IMR-90 (cell line): ENCODE measurements around the gene PSD2. TPM values are rescaled to one million over a fixed set of nuclear protein-coding genes. Genes with fewer than 3 reads are reported as not detected.

Experiments used
- ATAC-seq: fragments of 200-7000 bp; cut with Tn5 transposase; 2 replicates; pipeline ENCODE4 v1.9.1; 2020; ENCODE audit warnings: low read depth, mild to moderate bottlenecking, moderate library complexity
- BruUV-seq: library from RNA; stranded (reverse); fragments of 400-500 nt; replicated peaks from 2 replicates; lab custom pipeline; 2021; lab: Mats Ljungman, UMichigan
- CTCF ChIA-PET: fragments of 300-600 bp; formaldehyde crosslinking; extraction: SDS; loops from one replicate; lab custom pipeline; 2021; ENCODE audit warnings: antibody characterized with exemption; lab: Yijun Ruan, JAX
- POLR2A ChIA-PET: fragments of 300-600 bp; sonication (Branson Sonifier 250); formaldehyde crosslinking; loops from one replicate; lab custom pipeline; 2022; ENCODE audit warnings: antibody characterized with exemption; ENCODE audit not compliant: unreplicated experiment; lab: Charles Lee
- DNase-seq: peaks from one replicate; pipeline ENCODE4 v3.0.0; 2013
- H2AFZ ChIP-seq: replicated peaks from 2 replicates; pipeline ENCODE3; 2013; ENCODE audit warnings: low read length, mild to moderate bottlenecking; ENCODE audit not compliant: poor library complexity
- H2AK5ac ChIP-seq: 2 replicates; pipeline ENCODE4 v1.6.1; 2013; ENCODE audit warnings: low read depth, low read length, inconsistent platforms
- H2AK9ac ChIP-seq: replicated peaks from 2 replicates; pipeline ENCODE3; 2013; ENCODE audit warnings: mild to moderate bottlenecking, low read depth, low read length, moderate library complexity; ENCODE audit not compliant: poor library complexity
- H2BK120ac ChIP-seq: 2 replicates; pipeline ENCODE4 v1.6.1; 2013; ENCODE audit warnings: low read depth, low read length, inconsistent platforms
- H2BK15ac ChIP-seq: 3 replicates; pipeline ENCODE4 v1.6.1; 2013; ENCODE audit warnings: low read depth, low read length, inconsistent platforms
- H2BK20ac ChIP-seq: 2 replicates; pipeline ENCODE4 v1.6.1; 2013; ENCODE audit warnings: low read depth, mild to moderate bottlenecking, inconsistent platforms, low read length, moderate library complexity
- H2BK5ac ChIP-seq: 2 replicates; pipeline ENCODE4 v1.6.1; 2013; ENCODE audit warnings: mild to moderate bottlenecking, low read depth, low read length, inconsistent platforms; ENCODE audit not compliant: poor library complexity, severe bottlenecking
- H3K14ac ChIP-seq: replicated peaks from 2 replicates; pipeline ENCODE4 v1.6.1; 2013; ENCODE audit warnings: low read depth, low read length, inconsistent platforms
- H3K18ac ChIP-seq: 2 replicates; pipeline ENCODE4 v1.6.1; 2013; ENCODE audit warnings: low read depth, low read length, control low read depth
- H3K23ac ChIP-seq: 2 replicates; pipeline ENCODE4 v1.6.1; 2013; ENCODE audit warnings: low read depth, low read length, inconsistent platforms
- H3K27ac ChIP-seq: 2 replicates; pipeline ENCODE4 v1.5.1; 2013; ENCODE audit warnings: mild to moderate bottlenecking, control low read depth, low read length; ENCODE audit not compliant: insufficient read depth
- H3K27me3 ChIP-seq: 2 replicates; pipeline ENCODE4 v1.6.1; 2013; ENCODE audit warnings: low read length; ENCODE audit not compliant: control insufficient read depth, insufficient read depth
- H3K36me3 ChIP-seq: 2 replicates; pipeline ENCODE4 v1.6.1; 2013; ENCODE audit warnings: low read length, mixed read lengths; ENCODE audit not compliant: control insufficient read depth, insufficient read depth
- H3K4ac ChIP-seq: 2 replicates; pipeline ENCODE4 v1.6.1; 2013; ENCODE audit warnings: low read depth, low read length, inconsistent platforms
- H3K4me1 ChIP-seq: 2 replicates; pipeline ENCODE4 v1.6.1; 2013; ENCODE audit warnings: low read length, mixed read lengths; ENCODE audit not compliant: control insufficient read depth, insufficient read depth
- H3K4me2 ChIP-seq: 2 replicates; pipeline ENCODE4 v1.6.1; 2013; ENCODE audit warnings: low read depth, mild to moderate bottlenecking, control low read depth, low read length, moderate library complexity
- H3K4me3 ChIP-seq: 2 replicates; pipeline ENCODE4 v1.5.1; 2013; ENCODE audit warnings: low read depth, mild to moderate bottlenecking, control low read depth, low read length, moderate library complexity; ENCODE audit not compliant: insufficient read depth
- H3K56ac ChIP-seq: 2 replicates; pipeline ENCODE4 v1.6.1; 2013; ENCODE audit warnings: low read length, inconsistent platforms; ENCODE audit not compliant: insufficient read depth; ENCODE audit errors: extremely low read depth
- H3K79me1 ChIP-seq, 2 experiments: 2 replicates each; pipeline ENCODE4 v1.6.1; 2013; ENCODE audit warnings: low read length in 2 of 2, inconsistent platforms in 1 of 2, low read depth in 1 of 2
- H3K9ac ChIP-seq: 2 replicates; pipeline ENCODE4 v1.6.1; 2013; ENCODE audit warnings: low read depth, low read length, control low read depth
- H3K9me1 ChIP-seq: 2 replicates; pipeline ENCODE4 v1.6.1; 2013; ENCODE audit warnings: low read length, inconsistent platforms; ENCODE audit not compliant: insufficient read depth
- H3K9me3 ChIP-seq: 2 replicates; pipeline ENCODE4 v1.6.1; 2013; ENCODE audit warnings: low read length; ENCODE audit not compliant: control insufficient read depth, insufficient read depth
- H4K20me1 ChIP-seq: 2 replicates; pipeline ENCODE4 v1.6.1; 2013; ENCODE audit warnings: low read length, inconsistent platforms; ENCODE audit not compliant: insufficient read depth
- H4K5ac ChIP-seq: 2 replicates; pipeline ENCODE4 v1.6.1; 2013; ENCODE audit warnings: mild to moderate bottlenecking, low read depth, low read length, control low read depth
- H4K8ac ChIP-seq, 2 experiments: 2 replicates each; pipeline ENCODE4 v1.6.1; 2013; ENCODE audit warnings: low read depth in 2 of 2, low read length in 2 of 2, control low read depth in 1 of 2, inconsistent platforms in 1 of 2
- H4K91ac ChIP-seq: 2 replicates; pipeline ENCODE4 v1.6.1; 2013; ENCODE audit warnings: low read depth, low read length, inconsistent platforms; ENCODE audit not compliant: insufficient read depth
- BHLHE40 ChIP-seq: fragments of 150-350 bp; IDR thresholded peaks from 2 replicates; pipeline ENCODE4 v1.6.1; 2016; ENCODE audit warnings: mild to moderate bottlenecking, low read depth, low read length
- CEBPB ChIP-seq: IDR thresholded peaks from 2 replicates; pipeline ENCODE4 v1.6.1; 2012; ENCODE audit warnings: low read depth, low read length, improper control_type of control experiment
- CHD1 ChIP-seq: IDR thresholded peaks from 2 replicates; pipeline ENCODE4 v1.6.1; 2012; ENCODE audit warnings: low read depth, low read length, improper control_type of control experiment
- CTCF ChIP-seq: conservative IDR thresholded peaks from 2 replicates; pipeline ENCODE4 v1.5.1; 2012; ENCODE audit warnings: mild to moderate bottlenecking, low read depth, low read length, improper control_type of control experiment
- ELK1 ChIP-seq: fragments of 150-350 bp; IDR thresholded peaks from 2 replicates; pipeline ENCODE4 v1.6.1; 2016; ENCODE audit warnings: low read depth, mild to moderate bottlenecking, low read length, moderate library complexity, borderline replicate concordance
- FOS ChIP-seq: fragments of 150-350 bp; IDR thresholded peaks from 2 replicates; pipeline ENCODE4 v1.6.1; 2016; ENCODE audit warnings: low read depth, low read length
- MAFK ChIP-seq: IDR thresholded peaks from 2 replicates; pipeline ENCODE4 v1.6.1; 2012; ENCODE audit warnings: low read depth, low read length, improper control_type of control experiment
- MAZ ChIP-seq: IDR thresholded peaks from 2 replicates; pipeline ENCODE4 v1.6.1; 2012; ENCODE audit warnings: low read depth, mild to moderate bottlenecking, low read length, improper control_type of control experiment, moderate library complexity, borderline replicate concordance
- NFE2L2 ChIP-seq: fragments of 150-350 bp; IDR thresholded peaks from 2 replicates; pipeline ENCODE4 v1.6.1; 2016; ENCODE audit warnings: low read depth, mild to moderate bottlenecking, low read length
- POLR2A ChIP-seq: IDR thresholded peaks from 2 replicates; pipeline ENCODE4 v1.6.1; 2012; ENCODE audit warnings: mild to moderate bottlenecking, low read depth, low read length
- RCOR1 ChIP-seq: IDR thresholded peaks from 2 replicates; pipeline ENCODE4 v1.6.1; 2012; ENCODE audit warnings: mild to moderate bottlenecking, low read length, improper control_type of control experiment; ENCODE audit not compliant: insufficient replicate concordance
- RFX5 ChIP-seq: IDR thresholded peaks from 2 replicates; pipeline ENCODE4 v1.8.0; 2012; ENCODE audit warnings: low read depth, mild to moderate bottlenecking, low read length, moderate library complexity
- SMC3 ChIP-seq: fragments of 150-350 bp; IDR thresholded peaks from 2 replicates; pipeline ENCODE4 v1.6.1; 2016; ENCODE audit warnings: low read depth, mild to moderate bottlenecking, antibody characterized with exemption, low read length, moderate library complexity
- WGBS, 2 experiments: methylation state at CpG; one replicate each; pipeline versions ENCODE4 v1.1.5 to v1.1.7; 2013; ENCODE audit warnings: missing lambda C conversion rate in 2 of 2; ENCODE audit not compliant: insufficient read length in 1 of 2; ENCODE audit errors: extremely low coverage in 2 of 2; 5-methylcytosine and 5-hydroxymethylcytosine counted together
- dilution Hi-C: fragments of 300-500 bp; cut with HindIII; formaldehyde crosslinking; loops from one replicate; pipeline ENCODE4 v1.14.3; 2018; ENCODE audit warnings: low sequenced_read_pairs; ENCODE audit not compliant: unreplicated experiment
- in situ Hi-C: fragments of 300-500 bp; cut with MboI; formaldehyde crosslinking; loops from 3 replicates; pipeline ENCODE4 v1.14.3; 2019; ENCODE audit warnings: low sequenced_read_pairs, inconsistent platforms, mixed read lengths
- intact Hi-C: fragments of 100-400 bp; cut with micrococcal nuclease; formaldehyde crosslinking; loops from 2 replicates; pipeline ENCODE4 v1.10.0; 2022
- polyA plus RNA-seq, 3 experiments: library from polyadenylated mRNA; depleted of rRNA; stranded (reverse); fragments of >200 nt; gene quantifications; 2 replicates each; pipeline ENCODE4 v1.2.3, GENCODE V29; 2012; ENCODE audit warnings: low replicate concordance in 1 of 3
- total RNA-seq: library from RNA; depleted of rRNA; stranded (reverse); fragments of >200 nt; gene quantifications from 2 replicates; pipeline ENCODE4 v1.2.3, GENCODE V29; 2012

The PSD2 gene
- total and polyA plus RNA-seq, 2 of the 4 experiments (the other 2 are of a cell fraction): 0.05 TPM; not detected in 1

- Histone ChIP-seq H3K27ac (no peak overlapping the region), H3K56ac (no peak overlapping the region), H3K79me1 (no peaks in the 10 kb centered on the region), H3K36me3 (no peaks in the 10 kb centered on the region), H3K4me1 (no peaks in the 10 kb centered on the region), H3K23ac (no peak overlapping the region), H2BK15ac (no peak overlapping the region), H2BK120ac (no peak overlapping the region), H3K4me2 (no peak overlapping the region), H4K8ac (no peak overlapping the region), H3K27me3 (peaks cover 31% of the 10 kb centered on the region), H3K9ac (no peak overlapping the region), H4K5ac (no peak overlapping the region), H4K20me1 (no peaks in the 10 kb centered on the region; the same call in 1 of the 2 replicates), H3K4me3 (no peak overlapping the region), H2BK20ac (no peak overlapping the region), H2AK9ac (no peak overlapping the region), H3K4ac (no peak overlapping the region), H2AK5ac (no peak overlapping the region), H4K91ac (no peak overlapping the region), H3K18ac (no peak overlapping the region), H3K14ac (no peak overlapping the region), H3K9me3 (no peaks in the 10 kb centered on the region), H3K9me1 (no peaks in the 10 kb centered on the region), H2BK5ac (no peak overlapping the region), H2AFZ (no peak overlapping the region)
- CTCF ChIA-PET: no interaction called here
- no peak for DNase-seq
- POLR2A ChIA-PET: no interaction called here
- dilution Hi-C loops (no loop called here), in situ Hi-C loops (loop anchor here (5.0 kb wide), 1 partner anchor 49 kb away; no protein-coding TSS in a partner anchor), intact Hi-C loops (loop anchor here (5.0 to 10.0 kb wide), 2 partner anchors 34 to 207 kb away; no protein-coding TSS in a partner anchor)
- BruUV-seq: no TSS peak
- ATAC-seq: no peak
- 40% methylated on average over 1 of the region's 4 CpGs; no CpG with 5 or more reads in 1 of the 2 experiments for WGBS, 2 experiments
- no peak for TF ChIP-seq FOS
- TF ChIP-seq MAZ: no peak
- no peak for TF ChIP-seq POLR2A
- TF ChIP-seq NFE2L2: no peak
- TF ChIP-seq BHLHE40: no peak
- TF ChIP-seq ELK1: no peak
- no peak for TF ChIP-seq RFX5
- TF ChIP-seq SMC3: no peak
- TF ChIP-seq RCOR1: no peak
- TF ChIP-seq MAFK: no peak
- no peak for TF ChIP-seq CTCF
- no peak for TF ChIP-seq CEBPB
- no peak for TF ChIP-seq CHD1
Measured at GRCh38 chr5:139841549-139841948, 45.9 kb downstream of the PSD2 start.
